H1 (cell line): Measurements from ENCODE around the gene KCND3.

ENCODE experiments used
- CBX8 ChIP-seq: fragments of 300-800, 300-1000 bp; sonication (generic); IDR thresholded peaks from 2 replicates; pipeline ENCODE4 v1.7.1; 2016; ENCODE audit warnings: low read depth, low read length, borderline replicate concordance
- CEBPB ChIP-seq: IDR thresholded peaks from 2 replicates; pipeline ENCODE4 v1.6.1; 2012; ENCODE audit warnings: low read depth, low read length
- CTCF ChIP-seq, 3 experiments: IDR thresholded peaks; 1 replicate in 2 of 3; 2 replicates in 1 of 3; pipeline versions ENCODE4 v1.5.1 to v1.6.1; 2011; ENCODE audit warnings: low read length in 3 of 3, mild to moderate bottlenecking in 3 of 3, inconsistent platforms in 2 of 3, low read depth in 1 of 3, moderate library complexity in 1 of 3; ENCODE audit not compliant: insufficient read depth in 1 of 3; ENCODE audit errors: control extremely low read depth in 1 of 3
- EGR1 ChIP-seq: IDR thresholded peaks from 2 replicates; pipeline ENCODE4 v1.6.1; 2011; ENCODE audit warnings: low read depth, low read length, borderline replicate concordance
- EZH2 ChIP-seq: fragments of 200-600 bp; sonication (generic); IDR thresholded peaks from 2 replicates; pipeline ENCODE4 v1.7.1; 2012; ENCODE audit warnings: low read depth, mild to moderate bottlenecking, moderate library complexity, low read length, inconsistent platforms; ENCODE audit not compliant: severe bottlenecking
- POLR2A ChIP-seq, 2 experiments: IDR thresholded peaks; 1 replicate in 1 of 2; 2 replicates in 1 of 2; pipeline ENCODE4 v1.6.1; 2011; ENCODE audit warnings: low read depth in 2 of 2, low read length in 2 of 2, mild to moderate bottlenecking in 2 of 2; ENCODE audit errors: control extremely low read depth in 1 of 2
- POLR2AphosphoS5 ChIP-seq: IDR thresholded peaks from 2 replicates; pipeline ENCODE4 v1.6.1; 2011; ENCODE audit warnings: low read depth, low read length
- RAD21 ChIP-seq, 2 experiments: IDR thresholded peaks in 1 of 2; conservative IDR thresholded peaks in 1 of 2; 2 replicates each; pipeline ENCODE4 v1.6.1; 2011; ENCODE audit warnings: low read depth in 2 of 2, low read length in 2 of 2, improper control_type of control experiment in 1 of 2, inconsistent platforms in 1 of 2, mild to moderate bottlenecking in 1 of 2, moderate library complexity in 1 of 2
- SIN3A ChIP-seq, 2 experiments: IDR thresholded peaks in 1 of 2; conservative IDR thresholded peaks in 1 of 2; 2 replicates each; pipeline ENCODE4 v1.6.1; 2011 to 2012; ENCODE audit warnings: low read length in 2 of 2, improper control_type of control experiment in 1 of 2, low read depth in 1 of 2, mild to moderate bottlenecking in 1 of 2
- TF ChIP-seq, protein P1 (sequence below): IDR thresholded peaks from 2 replicates; pipeline ENCODE4 v1.6.1; 2011; ENCODE audit warnings: low read length, improper control_type of control experiment
- TF ChIP-seq, protein P2 (sequence below): IDR thresholded peaks from 2 replicates; pipeline ENCODE4 v1.6.1; 2012; ENCODE audit warnings: inconsistent platforms

DNA sequence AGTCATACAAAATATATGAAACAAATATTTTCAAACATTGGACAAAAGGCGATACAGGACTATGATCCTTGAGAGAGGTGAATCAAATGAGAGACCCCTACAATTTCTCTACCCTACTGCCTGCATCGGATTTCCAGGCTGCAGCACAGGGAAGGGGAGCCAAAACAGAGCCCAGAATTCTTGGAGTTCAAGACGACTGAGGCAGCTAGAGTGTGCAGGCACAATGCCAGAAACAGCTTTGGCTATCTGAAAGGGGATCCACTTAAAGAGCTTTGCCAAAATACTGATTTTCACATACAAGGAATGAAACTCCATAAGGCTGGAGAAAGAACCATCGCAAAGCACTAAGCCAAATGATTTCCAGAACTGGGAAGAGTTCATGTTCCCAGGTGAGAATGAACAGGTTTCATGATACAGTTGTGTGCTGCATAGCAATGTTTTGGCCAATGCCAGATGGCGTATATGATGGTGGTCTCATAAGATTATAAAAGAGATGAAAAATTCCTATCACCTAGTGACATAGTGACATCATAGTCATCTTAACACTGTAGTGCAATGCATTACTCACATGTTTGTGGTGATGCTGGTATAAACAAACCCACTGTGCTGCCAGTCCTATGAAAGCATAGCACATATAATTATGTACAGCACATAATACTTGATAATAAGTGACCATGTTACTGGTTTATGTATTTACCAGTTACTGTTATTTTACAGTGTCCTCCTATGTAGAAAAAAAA, 77.5 kb downstream of the KCND3 start:
- TF ChIP-seq CTCF (IDR thresholded peaks at IDR 0.05; ENCODE audit: control extremely low read depth in 1 of 3, insufficient read depth in 1 of 3, low read depth in 1 of 3, low read length in 3 of 3) = no peak
- TF ChIP-seq CEBPB = no peak
- TF ChIP-seq POLR2AphosphoS5 = no peak
- TF ChIP-seq, protein P1, sequence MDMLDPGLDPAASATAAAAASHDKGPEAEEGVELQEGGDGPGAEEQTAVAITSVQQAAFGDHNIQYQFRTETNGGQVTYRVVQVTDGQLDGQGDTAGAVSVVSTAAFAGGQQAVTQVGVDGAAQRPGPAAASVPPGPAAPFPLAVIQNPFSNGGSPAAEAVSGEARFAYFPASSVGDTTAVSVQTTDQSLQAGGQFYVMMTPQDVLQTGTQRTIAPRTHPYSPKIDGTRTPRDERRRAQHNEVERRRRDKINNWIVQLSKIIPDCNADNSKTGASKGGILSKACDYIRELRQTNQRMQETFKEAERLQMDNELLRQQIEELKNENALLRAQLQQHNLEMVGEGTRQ = no peak
- no peak for TF ChIP-seq EZH2
- TF ChIP-seq CBX8 = no peak
- TF ChIP-seq POLR2A (IDR thresholded peaks at IDR 0.05; ENCODE audit: control extremely low read depth in 1 of 2, low read depth in 2 of 2, low read length in 2 of 2) = no peak
- TF ChIP-seq, protein P2, sequence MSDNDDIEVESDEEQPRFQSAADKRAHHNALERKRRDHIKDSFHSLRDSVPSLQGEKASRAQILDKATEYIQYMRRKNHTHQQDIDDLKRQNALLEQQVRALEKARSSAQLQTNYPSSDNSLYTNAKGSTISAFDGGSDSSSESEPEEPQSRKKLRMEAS = no peak
- TF ChIP-seq SIN3A (conservative IDR thresholded peaks at IDR 0.05 in 1 of 2, IDR thresholded peaks at IDR 0.05 in 1 of 2; ENCODE audit: low read depth in 1 of 2, low read length in 2 of 2) = no peak
- TF ChIP-seq RAD21 (IDR thresholded peaks at IDR 0.05 in 1 of 2, conservative IDR thresholded peaks at IDR 0.05 in 1 of 2; ENCODE audit: low read depth in 2 of 2, low read length in 2 of 2) = no peak
- TF ChIP-seq EGR1 = no peak
